ENCODE results near the gene LPO.
A peak's percentile ranks its signal among the peaks of the same experiment; 100 is the strongest.

Gene LPO

DNA sequence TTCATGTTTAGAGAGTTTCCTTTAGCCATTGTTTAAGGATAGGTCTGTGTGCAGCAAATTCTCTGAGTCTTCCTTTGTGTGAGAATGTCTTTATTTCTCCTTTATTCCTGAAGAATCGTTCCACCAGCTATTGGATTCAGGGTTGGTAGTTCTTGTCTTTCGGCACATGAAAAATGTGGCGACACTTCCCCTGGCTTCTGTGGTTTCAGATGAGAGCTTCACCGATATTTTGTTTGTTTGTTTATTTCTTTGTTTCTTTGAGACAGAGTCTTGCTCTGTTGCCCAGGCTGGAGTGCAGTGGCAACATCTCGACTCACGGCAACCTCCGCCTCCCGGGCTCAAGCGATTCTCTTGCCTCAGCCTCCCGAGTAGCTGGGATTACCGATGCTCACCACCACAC lies 23.8 kb downstream of the LPO start:
- DNase-seq (ENCODE audit: low spot score): no peak

DNA sequence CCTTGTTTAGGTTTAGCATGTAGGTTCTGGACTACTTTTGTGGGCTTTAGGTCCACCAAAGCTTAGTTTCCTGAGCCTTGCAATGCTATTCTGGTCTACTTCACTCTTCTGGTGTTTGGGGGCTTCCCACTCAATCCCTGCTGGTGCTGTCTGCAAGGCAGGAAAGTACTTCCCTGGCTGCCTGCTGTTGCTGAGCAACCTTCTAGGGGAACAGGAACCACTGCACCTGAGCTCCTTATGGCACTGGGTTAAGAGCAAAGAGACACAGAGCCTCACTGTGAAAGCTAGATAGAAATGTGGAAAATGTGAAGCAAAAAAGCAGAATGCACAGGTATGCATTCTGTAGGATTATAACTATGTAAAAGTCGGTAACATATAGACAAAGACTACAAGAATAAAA lies 25.4 kb downstream of the LPO start:
- no peak for DNase-seq (ENCODE audit: low spot score)

GRCh38 chr17:58264407-58265103 lies 26.2 kb downstream of the LPO start:
- no peak for DNase-seq (ENCODE audit: low spot score)

DNA sequence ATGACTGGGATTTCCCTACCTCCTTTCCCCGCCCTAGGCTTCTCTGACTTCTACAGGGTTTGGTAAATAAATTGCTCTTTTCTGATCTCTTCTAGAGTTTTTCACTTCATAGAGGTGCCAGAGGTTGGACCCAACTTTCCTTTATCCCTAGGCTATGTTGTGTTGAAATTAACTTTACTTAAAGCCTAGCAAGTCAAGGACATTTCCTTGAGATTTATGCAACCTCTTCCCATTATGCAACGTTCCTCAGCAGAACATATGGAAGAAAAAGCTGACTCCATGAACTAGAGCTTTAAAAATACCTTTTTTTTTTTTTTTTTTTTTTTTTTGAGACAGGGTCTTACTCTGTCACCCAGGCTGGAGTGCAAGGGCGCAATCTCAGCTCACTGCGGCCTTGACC lies 26.9 kb downstream of the LPO start:
- no peak for DNase-seq (ENCODE audit: low spot score)

DNA sequence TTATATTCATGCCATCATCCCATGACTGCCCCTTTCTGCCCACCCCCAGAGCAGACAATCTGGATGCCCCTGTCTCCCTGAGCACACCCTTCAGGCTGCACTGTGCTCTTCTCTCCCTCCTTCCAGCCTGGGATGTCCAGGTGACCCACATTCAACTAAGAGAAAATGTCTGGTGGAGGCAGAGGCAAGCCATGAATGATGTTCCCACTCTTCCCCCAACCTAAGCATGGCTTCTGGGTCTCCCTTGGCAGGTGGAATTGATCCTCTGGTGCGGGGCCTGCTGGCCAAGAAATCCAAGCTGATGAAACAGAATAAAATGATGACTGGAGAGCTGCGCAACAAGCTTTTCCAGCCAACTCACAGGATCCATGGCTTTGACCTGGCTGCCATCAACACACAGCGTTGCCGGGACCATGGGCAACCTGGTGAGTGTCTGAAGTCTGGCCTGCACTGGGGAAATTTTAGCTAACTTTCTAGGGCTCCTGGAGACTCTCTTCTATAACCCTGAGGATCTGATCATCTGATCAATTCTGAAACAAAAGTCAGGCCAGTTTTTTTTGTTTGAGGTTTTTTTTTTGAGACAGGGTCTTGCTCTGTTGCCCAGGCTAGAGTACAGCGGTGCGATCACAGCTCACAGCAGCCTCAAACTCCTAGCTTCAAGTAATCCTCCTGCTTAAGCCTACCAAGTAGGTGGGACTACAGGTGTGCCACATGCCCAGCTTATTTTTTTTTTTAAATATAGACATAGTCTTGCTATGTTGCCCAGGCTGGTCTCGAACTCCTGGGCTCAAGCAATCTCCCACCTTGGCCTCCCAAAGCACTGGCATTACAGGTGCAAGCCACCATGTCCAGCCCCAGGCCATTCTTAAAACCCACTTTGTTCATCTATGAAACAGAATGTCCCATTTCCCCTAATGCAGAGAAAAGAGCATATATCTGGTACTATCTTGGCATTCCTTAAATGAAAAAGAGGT lies 27.8 kb downstream of the LPO start:
- DNase-seq (ENCODE audit: low spot score): no peak

DNA sequence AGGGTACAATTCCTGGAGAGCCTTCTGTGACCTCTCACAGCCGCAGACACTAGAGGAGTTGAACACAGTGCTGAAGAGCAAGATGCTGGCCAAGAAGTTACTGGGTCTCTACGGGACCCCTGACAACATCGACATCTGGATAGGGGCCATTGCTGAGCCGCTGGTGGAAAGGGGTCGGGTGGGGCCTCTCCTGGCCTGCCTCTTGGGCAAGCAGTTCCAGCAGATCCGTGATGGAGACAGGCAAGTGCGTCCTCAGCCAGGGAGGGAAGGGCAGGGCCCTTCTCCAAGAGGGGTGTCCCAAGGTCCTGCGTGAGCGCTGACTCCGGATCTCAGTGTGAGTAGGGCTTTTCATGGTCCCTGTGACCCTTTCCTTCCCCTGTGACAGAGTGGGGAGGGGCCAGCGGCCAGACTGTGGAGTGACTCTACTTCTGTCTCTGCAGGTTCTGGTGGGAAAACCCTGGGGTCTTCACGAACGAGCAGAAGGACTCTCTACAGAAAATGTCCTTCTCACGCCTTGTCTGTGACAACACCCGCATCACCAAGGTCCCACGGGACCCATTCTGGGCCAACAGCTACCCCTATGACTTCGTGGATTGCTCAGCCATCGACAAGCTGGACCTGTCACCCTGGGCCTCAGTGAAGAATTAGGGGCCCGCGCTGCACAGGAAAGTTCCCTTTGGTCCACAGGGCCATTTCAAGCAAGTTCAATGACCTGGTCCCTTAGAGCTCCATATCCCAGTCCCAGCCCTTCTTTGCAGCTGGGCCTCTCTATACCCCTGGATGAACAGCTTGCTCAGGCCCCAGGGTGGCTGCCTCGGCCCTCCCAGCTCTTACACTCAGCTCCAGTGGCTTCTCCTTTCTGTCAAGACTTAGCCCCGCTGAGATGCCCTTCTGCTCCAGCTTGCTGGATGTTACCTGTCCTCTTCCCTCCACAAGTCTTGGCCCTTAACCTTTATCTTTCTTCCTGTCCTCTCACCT lies 29.3 kb downstream of the LPO start:
- no peak for DNase-seq (ENCODE audit: low spot score)

- no peak for DNase-seq (ENCODE audit: low spot score)
Observed at GRCh38 chr17:58268326-58268725, 29.9 kb downstream of the LPO start.

DNA sequence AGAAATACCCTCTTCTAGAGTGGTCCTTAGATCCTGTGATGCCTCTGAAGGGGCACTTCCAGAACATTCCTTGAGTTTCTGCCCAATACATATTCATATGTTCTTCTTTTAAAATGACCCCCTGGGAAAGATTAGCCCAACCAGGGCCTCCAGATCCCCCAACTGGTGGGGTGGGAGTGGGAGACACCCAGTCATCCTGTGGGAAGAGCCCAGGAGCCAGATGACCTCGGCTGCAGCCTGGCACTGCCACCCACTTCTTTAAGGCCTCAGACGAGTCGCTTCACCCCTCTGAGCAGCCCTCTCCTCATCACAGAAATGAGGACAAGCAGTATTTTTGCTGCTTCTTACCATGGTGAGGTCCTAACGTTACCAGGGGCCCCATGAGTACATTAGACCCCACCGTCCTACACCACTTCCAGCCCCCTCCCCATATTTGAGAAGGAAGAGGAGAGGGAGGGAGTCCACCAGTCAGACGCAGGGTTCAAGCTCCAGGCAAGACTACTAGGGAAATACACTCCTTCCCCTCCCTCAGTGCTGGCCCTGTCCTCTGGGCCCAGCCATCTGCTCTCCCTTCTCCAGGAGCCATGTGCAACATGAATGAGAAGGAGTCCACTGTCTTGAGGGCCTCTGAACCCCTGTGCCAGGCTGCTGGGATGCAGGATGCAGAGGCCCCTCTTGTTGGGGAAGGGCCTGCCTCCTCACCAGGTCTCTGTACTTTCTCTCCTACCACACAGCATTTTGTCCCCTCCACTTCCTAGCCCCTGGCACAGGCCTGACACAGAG lies 30.6 kb downstream of the LPO start:
- no peak for DNase-seq (ENCODE audit: low spot score)

- DNase-seq (ENCODE audit: low spot score): no peak
Observed at GRCh38 chr17:58269557-58270291, 31.3 kb downstream of the LPO start.

GRCh38 chr17:58270476-58271215 lies 32.3 kb downstream of the LPO start:
- DNase-seq (ENCODE audit: low spot score): no peak

- no peak for DNase-seq (ENCODE audit: low spot score)
Observed at GRCh38 chr17:58271216-58271931, 33.0 kb downstream of the LPO start.

DNA sequence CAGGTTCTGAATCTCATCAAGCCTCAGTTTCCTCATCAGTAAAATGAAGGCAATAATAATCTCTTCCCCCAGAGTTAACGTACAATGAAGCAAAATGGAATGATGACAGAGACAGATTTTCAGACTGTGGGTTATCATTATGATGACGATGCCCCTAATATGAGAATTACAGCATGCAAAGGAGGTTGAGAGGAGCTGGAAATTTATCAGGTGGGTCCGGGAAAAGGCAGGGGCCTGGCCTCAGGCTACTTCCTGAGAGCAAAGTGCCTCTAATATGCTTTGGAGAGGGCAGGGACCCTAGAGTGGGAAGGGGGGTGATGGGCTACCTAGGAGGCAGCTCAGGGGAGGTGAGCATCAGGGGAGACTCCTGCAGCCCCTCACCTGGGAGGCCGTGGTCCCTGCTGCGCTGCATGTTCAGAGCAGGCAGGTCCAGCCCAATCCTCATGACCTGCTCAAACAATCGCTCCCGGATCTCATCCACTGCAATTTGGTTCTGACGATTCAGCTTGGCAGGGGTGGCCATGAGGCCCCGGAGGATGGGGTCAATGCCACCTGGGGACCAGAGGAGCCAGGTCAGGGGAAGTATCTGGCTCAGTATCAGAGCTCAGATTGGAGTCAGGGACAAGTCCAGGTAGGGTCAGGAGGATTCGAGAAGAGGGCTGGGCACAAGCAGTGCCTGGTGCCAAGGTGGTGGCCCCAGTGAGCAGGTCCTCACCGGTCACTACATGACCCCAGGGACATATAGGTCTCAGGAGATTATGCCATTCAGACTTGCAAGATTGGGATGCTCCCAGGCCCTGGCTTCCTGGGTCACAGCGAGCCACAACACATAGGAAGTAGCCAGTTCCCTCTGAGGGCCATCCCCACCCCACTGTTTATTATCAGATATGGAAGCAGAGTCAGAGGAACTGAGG lies 34.2 kb downstream of the LPO start:
- DNase-seq (ENCODE audit: low spot score): no peak

DNA sequence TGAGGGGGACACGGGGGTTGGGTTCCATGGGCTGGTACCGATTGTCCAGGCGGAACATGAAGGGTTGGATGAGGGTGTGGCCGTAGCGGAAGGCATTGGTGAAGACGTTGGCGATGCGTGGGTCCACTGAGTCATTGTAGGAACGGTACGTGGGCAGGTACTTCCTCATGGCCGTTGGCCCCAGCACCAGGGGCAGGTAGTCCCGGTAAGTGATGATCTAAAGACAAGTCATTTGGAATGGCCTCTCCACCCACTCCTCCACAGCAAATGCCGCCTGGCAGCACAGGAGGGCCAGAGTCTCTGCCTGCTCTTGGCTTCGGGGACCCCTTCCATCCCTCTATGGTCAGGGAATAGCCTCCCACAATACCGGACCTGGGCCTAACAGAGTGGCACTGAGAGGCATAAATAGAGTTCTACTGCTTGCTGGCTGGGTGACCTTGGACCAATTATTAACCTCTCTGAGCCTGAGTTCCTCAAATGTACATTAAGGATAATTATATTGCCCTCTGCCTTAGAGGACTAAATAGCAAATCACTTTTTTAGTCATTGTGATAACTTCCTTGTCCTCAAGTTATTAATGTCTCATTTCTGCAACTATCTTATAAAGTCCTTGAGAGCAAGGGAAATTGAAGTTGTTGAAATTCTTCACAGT lies 35.2 kb downstream of the LPO start:
- no peak for DNase-seq (ENCODE audit: low spot score)

GRCh38 chr17:58275417-58275816 lies 37.0 kb downstream of the LPO start:
- DNase-seq (ENCODE audit: low spot score): no peak

DNA sequence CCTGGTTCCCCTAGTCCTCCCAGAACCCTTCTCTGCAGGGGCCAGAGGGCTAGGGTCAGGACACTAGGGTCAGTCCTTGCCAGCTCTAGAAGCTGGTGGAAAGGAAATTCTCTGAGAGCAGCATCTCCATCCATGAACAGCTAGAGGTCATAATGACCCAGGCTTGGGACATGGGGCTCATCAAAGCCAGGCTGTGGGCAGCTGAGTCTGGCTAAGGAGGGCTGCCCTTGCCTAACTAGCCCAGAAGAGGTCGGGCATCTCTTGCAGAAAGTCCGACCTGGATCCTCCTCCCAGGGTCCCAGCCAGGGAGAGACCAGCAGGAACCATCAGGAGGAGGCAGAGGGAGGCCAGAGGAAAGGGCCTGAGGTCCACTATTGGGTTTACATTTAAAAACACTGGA lies 38.0 kb downstream of the LPO start:
- DNase-seq (ENCODE audit: low spot score): no peak

DNA sequence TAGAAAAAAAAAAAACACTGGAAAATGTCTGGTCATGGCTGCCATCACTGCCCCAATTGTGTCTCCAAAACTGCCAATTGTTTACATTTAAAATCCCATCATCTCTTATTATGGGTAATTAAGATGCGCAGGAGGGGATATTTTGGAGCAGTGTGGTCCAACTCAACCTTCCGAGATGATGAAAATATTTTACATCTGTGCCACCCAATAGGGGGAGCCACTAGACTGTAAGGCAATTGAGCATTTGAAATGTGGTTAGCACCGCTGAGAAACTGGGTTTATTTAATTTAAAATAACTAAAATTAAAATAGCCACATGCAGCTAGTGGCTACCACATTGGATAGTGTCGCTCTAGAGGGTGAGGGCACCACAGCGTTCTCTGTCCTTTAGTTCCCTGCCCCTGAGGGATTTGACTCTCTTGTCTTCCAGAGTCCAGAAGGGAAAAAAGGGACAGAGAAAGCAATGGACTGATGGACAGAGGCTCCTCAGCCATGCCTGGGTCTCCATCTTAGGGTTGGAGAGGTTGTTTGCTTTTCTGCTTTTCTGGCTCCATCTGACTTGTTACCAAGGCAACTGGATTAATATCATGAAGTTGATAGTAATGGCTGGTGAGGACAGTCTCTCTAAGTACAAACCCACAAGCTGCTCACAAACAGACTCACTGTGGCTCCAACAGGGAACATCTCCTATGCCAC lies 38.9 kb downstream of the LPO start:
- peak; percentile 8 for DNase-seq (ENCODE audit: low spot score)
